ENCODE data around the gene BAZ2A.

GRCh38 chr12:56599041-56599440 is 31.1 kb downstream of the BAZ2A start:
- TF ChIP-seq CTCF (conservative IDR thresholded peaks at IDR 0.05) (no peak), ZFX (IDR thresholded peaks at IDR 0.05) (no peak)

All from C4-2B (cell line).